ENCODE measurements around the gene GOLGA7B.

DNA sequence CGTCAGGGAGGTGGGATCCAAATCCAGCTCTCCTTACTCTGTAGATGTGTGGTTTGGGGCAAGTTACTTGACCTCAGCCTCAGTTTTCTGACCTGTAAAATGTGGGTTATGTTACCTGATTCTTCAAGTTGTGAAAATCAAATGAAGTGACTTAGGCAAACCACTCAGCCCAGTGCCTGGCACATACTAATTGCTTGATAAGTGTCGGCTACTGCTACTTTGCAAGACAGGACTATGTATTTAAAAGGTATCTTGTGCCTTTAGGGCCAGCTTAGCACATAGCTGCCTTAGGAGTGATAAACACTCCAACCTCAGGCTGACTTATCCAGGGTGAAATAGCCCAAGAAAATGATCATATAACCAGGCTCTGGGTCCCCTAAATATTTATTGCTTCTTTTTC lies 42.9 kb downstream of the GOLGA7B start:
- TF ChIP-seq ZFP3 (CRISPR knock-in tag; IDR thresholded peaks at IDR 0.05) (no peak), BACH2 (CRISPR knock-in tag; IDR thresholded peaks at IDR 0.05; ENCODE audit: borderline replicate concordance) (no peak), PPARA (CRISPR knock-in tag; IDR thresholded peaks at IDR 0.05; ENCODE audit: borderline replicate concordance) (no peak)

Measured in SK-N-SH treated with all-trans-retinoic acid at 6 μM for 48 hours (cell line).